HG03103 (cell line): ENCODE results near the gene NIM1K.
"Not testable (repeated sequence)": the region's sequence is repeated elsewhere in the genome, so short reads cannot be mapped to it uniquely, and the experiment has no call there.

ENCODE experiments used
- ATAC-seq: cut with Tn5 transposase; IDR thresholded peaks from one replicate; pipeline ENCODE4 v1.9.1; 2021; ENCODE audit warnings: low read depth; ENCODE audit not compliant: unreplicated experiment

Gene NIM1K

GRCh38 chr5:43191740-43192557 is at the start of gene NIM1K:
TSS of gene NIM1K (plus strand) at chr5:43192225. CDS start at chr5:43245776, 53,551 bp downstream.
- ATAC-seq = peak; percentile 59

- no peak for ATAC-seq
Observed at GRCh38 chr5:43145071-43145470, 47.0 kb upstream of the NIM1K start.

GRCh38 chr5:43146958-43147357 is 45.1 kb upstream of the NIM1K start:
- no peak for ATAC-seq

- ATAC-seq = no peak
Observed at GRCh38 chr5:43148417-43148816, 43.6 kb upstream of the NIM1K start.

GRCh38 chr5:43149231-43149630 is 42.8 kb upstream of the NIM1K start:
- ATAC-seq = no peak

DNA sequence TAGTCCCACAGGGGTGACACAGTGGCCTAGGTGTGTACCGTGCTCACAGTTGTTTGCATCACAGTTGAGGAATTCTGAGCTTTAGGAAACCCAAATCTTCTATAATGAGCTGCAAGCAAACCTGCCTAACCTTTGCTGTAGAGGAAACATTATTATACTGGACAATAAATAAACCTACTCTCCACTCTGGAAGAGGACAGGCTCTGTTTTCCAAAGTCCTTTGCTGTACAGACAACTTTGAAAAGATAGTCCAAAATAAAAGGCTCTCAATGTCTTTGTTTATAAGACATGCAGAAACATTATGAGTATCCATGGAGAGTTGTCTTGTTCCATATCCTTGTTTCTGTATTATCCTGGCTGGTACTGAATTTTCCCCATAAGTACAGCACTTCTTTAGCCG is 42.0 kb upstream of the NIM1K start:
- ATAC-seq = no peak

- ATAC-seq = no peak
Observed at GRCh38 chr5:43150748-43151147, 41.3 kb upstream of the NIM1K start.

DNA sequence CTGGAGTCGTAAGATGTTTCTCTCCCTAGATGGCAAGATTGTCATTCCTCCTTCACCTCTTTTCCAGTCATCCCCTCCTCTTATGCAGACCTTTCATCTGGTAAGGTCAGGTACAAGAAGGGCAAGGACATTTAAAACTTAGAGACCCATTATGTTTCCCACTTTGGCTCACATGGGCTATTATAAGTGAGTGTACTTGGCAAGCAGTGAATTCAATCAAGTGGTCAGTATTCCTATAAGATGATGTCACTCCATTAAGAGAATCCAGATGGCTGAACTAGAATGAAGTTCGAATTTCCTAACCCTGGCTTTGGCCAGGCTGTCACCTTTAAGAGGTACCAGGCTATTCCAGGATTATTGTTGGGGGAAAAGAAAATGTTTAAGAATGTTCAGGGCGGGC is 39.1 kb upstream of the NIM1K start:
- no peak for ATAC-seq

DNA sequence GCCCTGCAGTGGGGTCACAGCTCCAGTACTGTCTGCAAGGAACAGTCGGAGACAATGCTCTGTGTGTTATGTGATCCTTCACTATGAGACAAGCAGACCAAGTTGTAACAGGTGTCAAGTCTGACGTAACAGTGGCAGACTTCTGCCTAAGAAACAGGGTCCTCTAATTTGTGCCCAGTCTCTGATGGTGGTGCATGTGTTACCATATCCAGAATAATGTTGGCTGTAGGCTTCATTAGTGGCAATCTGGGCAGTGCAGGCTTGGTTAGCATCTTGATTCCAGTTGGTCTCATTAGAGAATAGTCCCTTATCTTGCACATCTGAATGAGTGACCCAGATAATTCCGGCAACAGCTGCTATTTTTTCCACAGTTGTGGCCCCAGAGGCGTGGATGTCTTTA is 37.6 kb upstream of the NIM1K start:
- ATAC-seq = no peak

DNA sequence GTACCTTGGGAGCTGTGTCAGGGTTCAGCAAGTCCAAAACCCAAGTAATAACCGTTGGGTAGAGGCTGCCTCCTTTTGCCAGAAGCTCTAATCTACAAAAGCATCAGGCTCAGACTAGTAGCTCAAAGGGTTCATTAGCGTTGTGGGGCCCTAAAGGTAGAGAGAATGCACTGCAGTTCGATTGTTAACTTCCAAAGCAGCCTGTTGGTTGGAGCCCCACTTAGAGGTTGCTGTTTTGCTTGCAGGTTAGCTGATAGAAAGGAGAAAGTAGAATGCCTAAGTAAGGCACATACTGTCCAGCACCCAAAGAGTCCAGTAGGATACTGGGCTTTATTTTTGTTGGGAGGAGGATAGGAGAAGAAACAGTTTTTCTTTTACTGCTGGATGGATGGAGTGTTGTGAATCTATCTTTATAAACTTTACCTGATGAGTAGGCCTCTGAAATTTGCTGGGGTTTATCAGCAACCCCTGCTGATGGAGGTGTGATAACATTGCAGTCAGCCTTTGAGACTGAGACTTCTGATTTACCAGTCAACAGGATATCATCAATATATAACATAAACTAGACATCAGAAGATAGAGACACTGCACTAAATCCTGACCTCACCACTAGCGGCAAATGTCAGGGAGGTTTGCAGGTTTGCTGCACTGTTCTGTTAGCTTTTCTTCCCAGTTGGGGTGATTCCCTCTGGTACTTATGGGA is 36.5 kb upstream of the NIM1K start:
- ATAC-seq = no peak

DNA sequence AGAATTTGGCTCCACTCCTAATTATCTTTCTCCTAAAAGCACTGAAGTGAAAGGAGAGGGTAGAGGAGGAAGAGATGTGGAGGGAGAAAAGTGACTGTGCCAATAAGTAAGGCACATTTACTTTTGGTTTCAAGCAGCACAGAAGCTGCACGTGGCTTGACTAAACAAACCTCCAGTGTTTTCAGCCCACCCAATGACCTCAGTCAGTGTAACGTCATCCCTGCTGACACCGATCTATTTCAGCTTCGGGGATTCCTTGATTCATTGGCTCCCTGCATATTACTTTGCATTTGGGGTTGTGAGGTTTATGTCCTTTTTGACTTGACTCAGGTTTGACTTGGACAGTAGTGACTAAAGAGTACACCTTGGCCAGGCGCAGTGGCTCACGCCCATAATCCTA is 35.6 kb upstream of the NIM1K start:
- ATAC-seq = no peak

DNA sequence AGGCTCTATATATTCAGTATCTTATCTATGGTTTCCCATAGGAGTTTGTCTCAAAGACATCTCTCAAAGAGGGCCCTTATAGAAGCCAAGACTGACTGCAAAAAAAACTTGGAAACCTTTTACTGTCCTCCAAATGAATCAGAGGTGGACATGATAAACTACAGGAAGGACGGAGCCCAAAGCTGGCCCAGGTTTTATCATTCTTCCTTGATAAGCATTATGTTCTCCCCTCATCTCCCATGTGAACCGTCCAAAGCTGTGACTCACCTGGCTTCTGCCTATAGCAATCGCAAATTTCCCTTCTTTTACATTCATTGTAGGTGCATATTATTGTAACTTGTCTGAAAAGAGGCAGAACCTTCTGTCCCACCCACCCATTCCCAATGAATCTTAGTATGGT is 35.0 kb upstream of the NIM1K start:
- no peak for ATAC-seq

GRCh38 chr5:43161244-43161643 is 30.8 kb upstream of the NIM1K start:
- no peak for ATAC-seq

DNA sequence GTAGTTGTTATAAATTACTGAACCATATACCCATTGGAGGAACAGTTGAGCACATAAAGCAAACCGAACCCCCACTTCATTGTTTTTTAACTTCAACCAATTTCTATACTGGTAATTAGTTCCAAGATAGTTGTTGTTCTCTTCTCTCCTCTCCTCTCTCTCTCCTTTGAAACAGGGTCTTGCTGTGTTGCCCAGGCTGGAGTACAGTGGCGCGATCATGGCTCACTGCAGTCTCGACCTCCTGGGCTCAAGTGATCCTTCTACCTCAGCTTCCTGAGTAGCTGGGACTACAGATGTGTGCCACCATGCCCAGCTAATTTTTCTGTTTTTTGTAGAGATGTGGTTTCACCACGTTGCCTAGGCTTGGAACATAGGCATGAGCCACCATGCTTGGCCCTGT is 27.2 kb upstream of the NIM1K start:
- ATAC-seq = not testable (repeated sequence)

GRCh38 chr5:43165323-43165722 is 26.7 kb upstream of the NIM1K start:
- ATAC-seq = no peak

DNA sequence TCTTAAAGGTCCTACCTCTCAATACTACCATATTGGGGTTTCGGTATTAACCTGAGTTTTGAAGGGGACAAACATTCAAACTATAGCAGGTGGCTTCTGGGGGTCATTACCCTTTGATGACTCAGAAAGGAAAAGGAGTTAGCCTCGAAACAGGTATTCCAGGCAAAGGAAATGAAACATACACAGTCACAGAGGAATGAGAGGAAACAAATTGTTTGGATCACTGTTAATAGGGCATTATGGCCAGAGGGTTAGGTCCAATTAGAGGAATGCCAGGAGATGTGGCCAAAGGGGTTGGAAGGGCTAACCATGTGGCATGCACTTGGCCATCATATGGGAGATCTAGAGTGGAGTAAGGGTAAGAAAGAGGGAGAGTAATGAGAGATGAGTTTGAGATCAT is 23.9 kb upstream of the NIM1K start:
- ATAC-seq = no peak

- no peak for ATAC-seq
Observed at GRCh38 chr5:43171451-43171850, 20.6 kb upstream of the NIM1K start.

GRCh38 chr5:43171926-43172325 is 20.1 kb upstream of the NIM1K start:
- ATAC-seq = no peak

DNA sequence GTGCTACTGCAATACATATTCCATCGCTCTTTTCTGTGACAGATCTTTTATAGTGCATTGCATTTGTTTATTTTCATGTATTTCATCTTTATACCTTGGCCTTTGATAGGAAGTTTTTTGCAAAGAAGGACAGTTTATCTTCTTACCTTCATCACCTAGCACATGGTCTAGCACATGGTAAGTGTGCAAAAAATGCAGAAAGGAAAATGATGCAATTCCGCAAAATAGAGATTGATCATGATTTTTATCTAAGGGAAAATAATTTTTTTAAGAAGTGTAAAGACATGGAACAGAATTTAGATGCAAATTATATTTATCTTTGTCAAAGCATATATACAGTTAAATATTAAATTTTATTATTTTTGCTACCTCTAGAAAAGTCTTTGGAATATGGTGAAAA is 19.2 kb upstream of the NIM1K start:
- no peak for ATAC-seq

DNA sequence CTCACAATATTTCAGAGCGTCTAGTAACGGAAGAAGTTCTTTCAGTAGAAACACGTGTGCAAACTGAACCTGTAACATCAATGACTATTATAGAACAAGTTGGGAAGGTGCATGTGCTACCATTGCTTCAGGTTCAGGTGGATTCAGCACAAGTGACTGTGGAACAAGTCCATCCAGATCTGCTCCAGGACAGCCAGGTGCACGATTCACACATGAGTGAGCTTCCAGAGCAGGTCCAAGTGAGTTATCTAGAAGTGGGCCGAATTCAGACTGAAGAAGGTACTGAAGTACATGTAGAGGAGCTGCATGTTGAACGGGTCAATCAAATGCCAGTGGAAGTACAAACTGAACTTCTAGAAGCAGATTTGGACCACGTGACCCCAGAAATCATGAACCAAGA is 17.4 kb upstream of the NIM1K start:
- no peak for ATAC-seq

- no peak for ATAC-seq
Observed at GRCh38 chr5:43179836-43180235, 12.2 kb upstream of the NIM1K start.

DNA sequence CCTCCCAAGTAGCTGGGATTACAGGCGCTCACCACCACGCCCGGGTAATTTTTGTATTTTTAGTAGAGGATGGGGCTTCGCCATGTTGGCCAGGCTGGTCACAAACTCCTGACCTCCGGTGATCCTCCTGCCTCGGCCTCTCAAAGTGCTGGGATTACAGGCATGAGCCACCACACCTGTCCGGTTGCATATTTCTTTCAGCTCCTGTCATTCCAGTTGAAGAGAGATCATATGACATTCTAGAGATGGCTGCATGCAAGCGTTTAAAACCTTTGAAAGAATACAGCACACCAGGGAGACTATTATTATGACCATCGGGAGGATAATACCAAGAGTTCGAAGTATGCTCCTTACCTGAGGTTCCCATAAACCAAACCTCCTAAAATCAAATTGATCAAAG is 9.6 kb upstream of the NIM1K start:
- no peak for ATAC-seq
